ENCODE results near the gene ZFYVE21.

The ZFYVE21 gene

DNA sequence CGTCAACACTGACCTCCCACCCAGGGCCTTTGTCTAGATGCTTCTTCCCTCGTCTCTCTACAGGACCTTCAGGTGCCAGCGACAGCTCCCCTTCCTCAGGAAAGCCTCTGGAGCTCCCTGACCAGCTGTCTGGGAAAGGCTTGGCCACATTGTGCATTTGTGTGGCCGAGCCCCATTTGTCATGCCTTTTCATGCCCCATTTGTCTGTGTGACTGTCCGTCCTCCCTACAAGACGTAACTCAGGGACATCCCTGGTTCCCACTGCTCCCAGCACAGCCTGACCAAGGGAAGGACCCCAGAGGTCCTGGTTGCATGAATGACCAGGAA is 23.8 kb downstream of the ZFYVE21 start:
- ATAC-seq = no peak

DNA sequence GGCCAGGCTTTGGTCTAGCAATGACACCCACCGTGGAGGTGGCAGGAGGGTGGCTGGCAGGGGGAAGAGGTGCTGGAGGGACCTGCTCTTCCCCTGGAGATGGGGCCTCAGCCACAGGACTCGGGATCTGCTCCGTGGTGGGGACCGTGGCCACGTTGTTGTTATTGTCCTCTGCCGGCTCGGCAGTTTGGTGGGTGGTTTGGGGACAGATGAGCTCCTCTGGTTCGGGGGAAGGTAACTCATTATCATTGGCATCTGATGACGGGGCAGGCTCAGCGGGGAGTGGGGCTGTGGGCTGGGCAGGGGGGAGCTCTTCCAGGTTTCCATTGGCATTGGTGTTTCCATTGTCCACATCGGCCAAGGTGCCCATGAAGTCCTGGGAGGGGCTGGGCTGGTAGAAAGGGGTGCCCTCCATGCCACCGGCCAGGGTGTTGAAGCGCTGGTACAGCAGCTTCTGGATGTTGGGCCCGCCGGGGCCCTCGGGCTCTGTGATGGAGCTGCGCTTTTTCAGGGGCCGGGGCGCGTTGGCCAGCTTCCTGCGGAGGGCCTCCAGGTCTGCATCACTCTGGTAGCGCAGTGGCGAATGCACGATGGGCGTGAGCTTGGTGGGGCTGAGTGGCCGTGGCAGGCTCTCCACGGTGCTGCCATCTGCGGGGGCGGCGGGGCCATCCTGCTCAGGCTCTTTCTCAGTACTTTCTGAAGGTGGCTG is 24.3 kb downstream of the ZFYVE21 start:
- ATAC-seq = no peak

GRCh38 chr14:103740991-103741689 is 25.5 kb downstream of the ZFYVE21 start:
- ATAC-seq = no peak

DNA sequence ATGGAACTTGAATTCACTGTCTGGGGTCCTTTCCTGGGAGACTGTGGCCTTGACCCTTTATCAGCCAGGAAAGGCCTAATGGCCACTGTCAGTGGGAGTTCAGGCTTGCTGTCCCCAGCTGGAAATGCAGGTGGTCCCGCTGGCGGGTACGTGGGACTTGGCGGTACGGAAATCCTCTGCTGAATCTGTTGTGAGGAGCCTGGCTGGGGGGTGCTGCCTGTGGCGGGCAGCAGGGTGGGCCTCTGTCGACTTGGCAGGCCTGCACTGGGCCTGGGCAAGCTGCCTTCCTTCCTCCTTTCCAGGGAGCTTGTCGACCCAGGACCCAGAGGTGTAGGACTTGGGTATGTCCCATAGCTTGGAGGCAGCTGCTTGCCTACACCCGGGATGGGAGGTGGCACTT is 26.3 kb downstream of the ZFYVE21 start:
- no peak for ATAC-seq

DNA sequence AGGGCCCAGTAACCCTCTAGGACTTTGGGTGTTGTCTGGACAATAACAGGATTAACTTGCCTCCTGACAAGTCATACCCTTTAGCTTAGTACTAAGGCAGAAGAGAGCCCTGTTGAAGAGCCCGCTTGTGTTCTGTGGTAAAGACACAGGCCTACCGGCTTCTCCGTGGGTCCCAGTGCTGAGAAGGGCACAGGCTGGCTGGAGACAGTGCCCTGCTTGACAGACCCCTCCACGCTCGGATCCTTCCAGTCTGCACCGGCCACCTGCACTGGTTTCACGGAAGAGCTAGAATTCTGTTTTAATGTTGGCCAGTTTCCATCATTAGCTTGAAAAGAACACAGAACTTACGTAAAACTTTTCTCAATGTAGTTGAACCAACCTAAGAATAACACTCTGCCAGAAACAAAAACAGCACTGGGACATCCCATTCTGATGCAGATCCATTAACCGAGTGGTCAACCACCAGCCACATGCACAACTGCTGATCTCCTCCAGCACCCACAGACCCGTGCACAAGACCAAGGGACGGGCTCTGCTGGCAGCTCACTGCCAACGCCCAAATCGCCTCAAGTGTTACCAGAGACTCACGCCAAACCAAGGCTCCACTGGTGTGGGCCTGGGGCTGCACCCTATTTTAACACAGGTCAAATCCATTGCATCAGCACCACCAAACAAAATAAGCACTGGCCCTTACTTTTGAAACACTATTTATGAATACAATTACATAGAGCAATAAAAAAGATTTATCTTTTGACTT is 27.1 kb downstream of the ZFYVE21 start:
- ATAC-seq = no peak

- no peak for ATAC-seq
Observed at GRCh38 chr14:103743691-103744090, 28.1 kb downstream of the ZFYVE21 start.

DNA sequence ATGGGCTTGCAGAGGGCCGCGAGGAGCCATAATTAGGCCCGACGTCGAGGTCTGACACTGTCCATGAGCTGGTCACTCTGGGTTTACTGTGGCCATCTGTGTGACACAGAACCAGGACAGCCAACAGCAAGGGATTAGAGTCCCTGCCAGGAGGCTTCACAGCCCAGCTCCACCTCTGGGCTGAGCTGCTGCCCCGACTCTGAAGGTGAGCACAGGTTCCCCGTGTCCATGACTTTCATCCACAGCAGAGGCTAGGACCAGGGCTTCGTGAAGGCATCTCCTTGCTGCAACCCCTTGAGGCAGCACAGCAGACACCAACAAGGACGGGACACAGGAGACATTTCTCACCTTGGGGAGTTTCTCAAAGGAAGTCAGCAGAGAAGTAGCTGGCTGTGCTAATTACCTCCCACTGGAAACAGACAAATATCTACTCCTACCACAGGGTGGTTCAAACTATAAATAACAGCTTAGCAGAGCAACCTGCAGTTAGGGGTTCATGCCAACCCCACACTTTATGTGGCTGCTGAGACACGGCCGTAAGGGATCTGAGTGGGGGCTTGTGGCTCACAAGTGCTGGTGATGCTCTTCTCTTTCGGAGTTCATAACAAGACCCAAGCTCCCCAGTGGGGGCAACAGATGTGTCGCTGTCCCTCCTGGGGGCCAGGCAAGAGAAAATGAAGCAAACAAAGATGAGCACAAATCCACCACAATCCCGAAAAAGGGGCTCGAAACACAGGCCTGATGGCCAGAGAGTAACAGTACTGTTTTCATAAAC is 29.2 kb downstream of the ZFYVE21 start:
- ATAC-seq = no peak

GRCh38 chr14:103745424-103745823 is 29.8 kb downstream of the ZFYVE21 start:
- no peak for ATAC-seq

DNA sequence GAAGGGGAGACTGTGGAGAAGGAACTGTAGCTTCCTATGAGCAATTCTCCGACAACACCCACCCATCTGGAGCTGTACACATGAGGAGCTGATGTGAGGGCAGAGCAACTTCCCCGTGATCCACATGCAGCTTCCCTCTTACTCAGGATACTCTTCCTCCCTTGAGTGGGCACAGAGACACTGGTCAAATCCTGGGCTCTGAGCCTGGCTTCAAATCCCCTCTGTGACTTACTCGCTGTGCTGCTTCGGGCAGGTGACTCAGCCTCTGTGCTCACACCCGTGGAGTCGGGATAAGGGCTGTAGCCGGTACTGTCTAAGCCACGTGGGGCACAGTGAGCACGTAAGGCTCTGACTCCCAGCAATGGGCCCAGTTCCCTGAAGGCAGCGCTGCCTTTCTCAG is 31.1 kb downstream of the ZFYVE21 start:
- no peak for ATAC-seq

- ATAC-seq = peak; percentile 86 to 90
Observed at GRCh38 chr14:103748534-103748857, 32.9 kb downstream of the ZFYVE21 start.

DNA sequence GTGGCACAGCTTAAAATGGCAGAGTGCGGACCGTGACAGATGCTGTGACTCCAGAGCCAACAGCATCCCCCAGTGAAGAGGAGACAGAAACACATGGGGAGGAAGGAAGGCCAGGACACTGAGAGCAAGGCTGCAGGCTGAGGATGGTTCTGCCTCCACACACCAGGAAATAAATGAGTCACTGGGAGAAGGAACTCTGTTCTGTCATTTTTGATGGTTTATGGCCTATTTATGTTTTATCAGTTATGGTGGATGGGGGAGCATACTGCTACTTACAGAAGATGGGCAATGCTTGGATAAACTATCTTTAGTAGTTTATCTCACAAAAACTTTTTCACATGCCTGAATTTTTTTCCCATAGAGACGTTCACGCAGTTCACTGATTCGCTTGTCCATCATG is 33.8 kb downstream of the ZFYVE21 start:
- no peak for ATAC-seq

DNA sequence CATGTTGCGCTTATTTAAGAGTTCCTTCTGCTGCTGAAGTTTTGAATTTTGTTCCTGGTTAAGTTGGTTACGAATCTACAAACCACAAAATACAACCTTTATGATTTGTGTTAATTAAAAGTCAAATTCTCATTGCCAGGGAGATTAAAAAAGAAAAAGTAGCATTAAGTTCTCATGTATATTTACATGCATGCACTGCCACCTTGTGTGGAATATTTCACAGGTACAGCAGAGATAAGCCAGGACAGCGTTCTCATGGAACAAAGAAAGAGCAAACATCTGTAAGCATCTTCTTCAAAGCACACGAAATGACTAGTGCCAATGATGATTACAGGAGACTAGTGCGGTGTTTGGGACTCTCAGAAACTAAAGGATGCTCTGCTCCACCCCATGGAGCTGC is 34.2 kb downstream of the ZFYVE21 start:
- no peak for ATAC-seq

- no peak for ATAC-seq
Observed at GRCh38 chr14:103753774-103754173, 38.2 kb downstream of the ZFYVE21 start.

DNA sequence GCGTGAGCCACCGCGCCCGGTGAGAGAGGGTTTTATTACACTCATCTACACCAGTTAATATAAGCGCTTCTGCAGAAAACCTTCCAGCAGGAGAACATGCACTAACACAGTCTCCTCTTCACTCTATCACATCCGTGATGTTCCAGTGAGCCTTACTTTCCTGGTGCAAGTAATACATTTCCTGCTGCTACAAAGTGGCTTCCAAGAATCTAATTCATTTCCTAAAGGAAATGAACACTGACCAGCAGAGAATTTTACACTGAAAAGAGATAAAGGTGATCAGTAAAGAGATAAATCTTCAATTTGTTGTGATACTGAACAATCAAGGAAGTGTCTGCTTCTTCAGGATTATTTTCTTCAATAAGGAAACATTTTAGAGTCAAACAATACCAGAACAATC is 39.5 kb downstream of the ZFYVE21 start:
- no peak for ATAC-seq

- ATAC-seq = no peak
Observed at GRCh38 chr14:103758059-103758776, 42.6 kb downstream of the ZFYVE21 start.

GRCh38 chr14:103762036-103762435 is 46.4 kb downstream of the ZFYVE21 start:
- no peak for ATAC-seq

- ATAC-seq = no peak
Observed at GRCh38 chr14:103762541-103762940, 46.9 kb downstream of the ZFYVE21 start.

- ATAC-seq = peak in 1 of 2 donors; percentile 20
Observed at GRCh38 chr14:103763730-103764488, 48.3 kb downstream of the ZFYVE21 start.

- no peak for ATAC-seq
Observed at GRCh38 chr14:103765526-103765925, 49.9 kb downstream of the ZFYVE21 start.

DNA sequence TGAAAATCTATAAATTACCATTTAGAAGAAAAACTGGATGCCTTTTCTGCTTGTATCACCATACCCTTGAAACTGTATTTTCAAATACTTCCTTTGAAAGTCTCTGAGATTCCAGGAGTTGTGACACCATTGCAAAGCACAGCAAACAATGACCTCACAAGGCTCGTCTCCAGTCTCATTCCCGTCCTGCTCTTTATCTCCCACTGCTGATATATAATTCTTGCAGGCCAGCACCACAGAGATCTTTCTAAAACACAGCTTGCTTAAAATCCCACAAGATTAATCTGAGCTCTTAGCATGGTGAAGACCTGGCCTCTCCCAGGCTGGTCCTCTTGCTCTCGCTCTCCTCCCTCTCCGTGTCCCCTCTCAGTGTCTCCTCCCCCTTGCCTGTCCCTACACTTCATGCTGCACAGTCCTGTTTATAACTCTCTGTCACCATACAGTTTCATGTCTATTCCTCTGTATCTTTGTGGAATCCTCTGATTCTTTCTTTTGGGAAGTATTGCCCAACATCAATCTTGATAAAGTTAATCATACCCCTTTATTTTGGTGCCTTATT is 51.8 kb downstream of the ZFYVE21 start:
- no peak for ATAC-seq

DNA sequence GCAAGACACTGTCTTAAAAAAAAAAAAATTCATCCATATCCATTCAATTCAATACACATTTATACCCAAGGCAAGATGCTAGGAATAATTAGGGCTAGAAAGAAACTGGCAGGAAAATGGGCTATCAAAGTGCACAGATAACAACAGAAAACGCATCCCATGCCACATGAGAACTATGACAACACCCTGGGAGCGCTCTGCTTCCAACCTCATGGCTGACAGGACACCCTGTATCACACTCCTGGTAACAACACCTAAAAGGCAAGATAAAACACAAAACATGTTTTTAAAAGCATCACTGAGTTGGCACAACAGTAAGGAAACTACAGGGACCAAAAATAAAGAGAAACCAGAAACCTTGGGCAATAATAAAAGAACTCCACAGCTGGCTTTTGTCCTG is 54.9 kb downstream of the ZFYVE21 start:
- ATAC-seq = no peak

- no peak for ATAC-seq
Observed at GRCh38 chr14:103770902-103771301, 55.3 kb downstream of the ZFYVE21 start.
